ENCODE measurements around the gene CD86. TPM values are rescaled to one million over a fixed set of nuclear protein-coding genes. Genes with fewer than 3 reads are reported as not detected.

Gene CD86
- total RNA-seq, 1 donor: not detected

DNA sequence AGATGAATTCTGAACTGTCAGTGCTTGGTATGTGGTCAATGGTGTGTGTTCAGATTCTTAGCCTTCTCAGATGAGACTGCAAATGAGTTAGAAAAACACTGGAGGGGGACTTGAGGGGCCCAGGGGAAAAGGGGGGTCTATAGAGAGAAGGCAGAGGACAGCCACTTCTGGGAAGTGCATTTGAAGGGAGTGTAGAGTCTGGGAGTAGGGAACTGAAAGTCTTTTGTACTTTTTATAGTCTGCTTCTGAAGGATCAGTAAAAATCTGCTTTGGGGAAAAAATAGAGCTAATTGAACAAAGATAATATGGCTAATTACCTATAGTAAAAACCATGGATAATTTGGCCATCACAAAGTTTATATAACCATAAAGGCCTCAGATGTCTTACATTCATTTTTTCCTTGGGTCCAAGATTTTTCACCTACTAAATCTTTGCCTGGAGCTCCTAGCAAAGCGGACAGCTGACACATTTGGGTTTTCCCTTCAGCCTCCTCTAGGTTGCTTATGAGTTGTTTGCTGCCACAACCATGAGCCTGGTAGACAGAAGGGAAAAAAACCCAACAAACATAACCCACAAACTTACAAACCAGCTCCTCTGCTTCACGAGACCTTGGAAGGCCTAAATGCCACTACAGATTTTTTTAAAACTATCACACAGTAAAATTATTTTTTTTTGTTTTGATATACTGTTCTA, 48.8 kb downstream of the CD86 start:
- TF ChIP-seq, protein P1, sequence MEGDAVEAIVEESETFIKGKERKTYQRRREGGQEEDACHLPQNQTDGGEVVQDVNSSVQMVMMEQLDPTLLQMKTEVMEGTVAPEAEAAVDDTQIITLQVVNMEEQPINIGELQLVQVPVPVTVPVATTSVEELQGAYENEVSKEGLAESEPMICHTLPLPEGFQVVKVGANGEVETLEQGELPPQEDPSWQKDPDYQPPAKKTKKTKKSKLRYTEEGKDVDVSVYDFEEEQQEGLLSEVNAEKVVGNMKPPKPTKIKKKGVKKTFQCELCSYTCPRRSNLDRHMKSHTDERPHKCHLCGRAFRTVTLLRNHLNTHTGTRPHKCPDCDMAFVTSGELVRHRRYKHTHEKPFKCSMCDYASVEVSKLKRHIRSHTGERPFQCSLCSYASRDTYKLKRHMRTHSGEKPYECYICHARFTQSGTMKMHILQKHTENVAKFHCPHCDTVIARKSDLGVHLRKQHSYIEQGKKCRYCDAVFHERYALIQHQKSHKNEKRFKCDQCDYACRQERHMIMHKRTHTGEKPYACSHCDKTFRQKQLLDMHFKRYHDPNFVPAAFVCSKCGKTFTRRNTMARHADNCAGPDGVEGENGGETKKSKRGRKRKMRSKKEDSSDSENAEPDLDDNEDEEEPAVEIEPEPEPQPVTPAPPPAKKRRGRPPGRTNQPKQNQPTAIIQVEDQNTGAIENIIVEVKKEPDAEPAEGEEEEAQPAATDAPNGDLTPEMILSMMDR (IDR thresholded peaks at IDR 0.05; ENCODE audit: insufficient read depth, low read length): no peak
- no peak overlapping the region for H3K4me3 ChIP-seq (ENCODE audit: low read depth, low read length)
- no peak for DNase-seq (ENCODE audit: low read depth)

- no peak for DNase-seq (ENCODE audit: low read depth)
- TF ChIP-seq, protein P1 (IDR thresholded peaks at IDR 0.05; ENCODE audit: insufficient read depth, low read length): no peak
- no peak overlapping the region for H3K4me3 ChIP-seq (ENCODE audit: low read depth, low read length)
Measured at GRCh38 chr3:122104515-122105194, 49.5 kb downstream of the CD86 start.

GRCh38 chr3:122105626-122106025, 50.5 kb downstream of the CD86 start:
- peak; percentile 12 for DNase-seq (ENCODE audit: low read depth)
- no peak overlapping the region for H3K4me3 ChIP-seq (ENCODE audit: low read depth, low read length)
- TF ChIP-seq, protein P1 (IDR thresholded peaks at IDR 0.05; ENCODE audit: insufficient read depth, low read length): no peak

GRCh38 chr3:122107171-122107570, 52.0 kb downstream of the CD86 start:
- no peak overlapping the region for H3K4me3 ChIP-seq (ENCODE audit: low read depth, low read length)
- DNase-seq (ENCODE audit: low read depth): no peak
- TF ChIP-seq, protein P1 (IDR thresholded peaks at IDR 0.05; ENCODE audit: insufficient read depth, low read length): no peak

DNA sequence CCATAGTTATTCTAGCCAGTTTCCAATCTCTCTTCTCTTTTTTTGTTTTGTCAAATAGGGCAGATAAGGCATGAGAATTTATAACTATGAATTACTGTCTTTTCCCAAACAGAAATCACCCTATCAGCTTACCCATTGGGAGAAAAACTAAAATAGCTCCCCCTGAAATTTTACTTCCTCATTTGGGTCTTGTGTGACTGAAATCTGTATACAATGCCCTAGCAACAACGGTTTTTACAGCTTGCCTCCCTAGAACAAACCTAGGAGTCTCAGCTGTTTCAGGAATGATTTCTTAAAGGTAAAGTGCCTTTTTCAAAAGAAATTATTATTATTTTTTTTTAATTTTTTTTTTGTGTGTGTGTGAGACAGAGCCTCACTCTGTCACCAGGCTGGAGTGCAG, 56.8 kb downstream of the CD86 start:
- no peak for DNase-seq (ENCODE audit: low read depth)
- TF ChIP-seq, protein P1 (IDR thresholded peaks at IDR 0.05; ENCODE audit: insufficient read depth, low read length): no peak
- no peak overlapping the region for H3K4me3 ChIP-seq (ENCODE audit: low read depth, low read length)

DNA sequence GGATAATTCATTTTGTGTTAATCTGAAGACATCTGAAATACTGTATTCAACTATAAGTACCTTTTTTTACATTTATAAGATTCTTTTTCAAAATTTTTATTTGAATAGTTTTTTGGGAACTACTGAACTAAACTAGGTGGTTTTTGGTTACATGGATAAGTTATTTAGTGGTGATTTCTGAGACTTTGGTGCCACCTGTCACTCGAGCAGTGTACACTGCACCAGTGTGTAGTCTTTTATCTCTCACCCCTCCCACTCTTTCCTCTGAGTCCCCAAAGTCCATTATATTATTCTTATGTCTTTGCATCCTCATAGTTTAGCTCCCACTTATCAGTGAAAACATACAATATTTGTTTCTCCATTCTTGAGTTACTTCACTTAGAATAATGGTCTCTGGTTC, 57.6 kb downstream of the CD86 start:
- TF ChIP-seq, protein P1 (IDR thresholded peaks at IDR 0.05; ENCODE audit: insufficient read depth, low read length): no peak
- DNase-seq (ENCODE audit: low read depth): no peak
- H3K4me3 ChIP-seq (ENCODE audit: low read depth, low read length): no peak overlapping the region

Measured in fibroblast of the aortic adventitia (primary cell).